NCI-H2029 (cell line): ENCODE results near the gene ZNF362.

Experiments used
- DNase-seq: peaks from one replicate; lab custom pipeline; 2025; lab: John Stamatoyannopoulos, UW

Gene ZNF362

DNA sequence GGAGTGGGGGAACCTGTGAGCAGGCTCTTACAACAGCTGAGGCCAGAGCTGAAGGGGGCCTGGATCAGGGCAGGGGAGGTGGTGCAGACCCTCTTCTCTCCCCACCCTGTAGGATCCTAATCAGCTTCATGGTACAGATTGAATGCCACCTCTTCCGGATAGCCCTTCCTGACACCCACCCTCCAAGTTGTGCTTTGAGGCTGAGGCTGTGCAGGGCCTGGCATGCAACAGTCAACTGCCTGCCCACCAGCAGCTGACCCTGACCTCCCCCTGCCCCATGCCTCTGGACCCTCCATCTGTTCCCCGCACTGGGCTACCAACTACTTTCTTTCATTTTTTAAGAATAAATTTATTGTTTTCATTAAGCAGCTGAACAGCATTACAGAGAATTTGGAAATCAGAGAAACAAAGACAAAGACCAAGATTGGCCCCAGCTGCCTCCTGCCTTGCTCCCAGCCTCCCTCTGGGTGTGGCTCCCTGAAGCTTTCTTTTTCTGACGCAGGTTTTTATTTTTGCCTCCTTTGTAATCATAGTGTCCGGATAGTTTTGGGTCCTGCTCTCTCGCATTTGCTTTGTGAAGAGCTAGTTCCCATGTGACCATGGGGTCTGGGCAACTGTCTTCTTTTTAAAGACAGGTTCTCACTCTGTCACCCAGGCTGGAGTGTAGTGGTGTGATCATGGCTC is 12.8 kb downstream of the ZNF362 start:
- DNase-seq: no peak

DNA sequence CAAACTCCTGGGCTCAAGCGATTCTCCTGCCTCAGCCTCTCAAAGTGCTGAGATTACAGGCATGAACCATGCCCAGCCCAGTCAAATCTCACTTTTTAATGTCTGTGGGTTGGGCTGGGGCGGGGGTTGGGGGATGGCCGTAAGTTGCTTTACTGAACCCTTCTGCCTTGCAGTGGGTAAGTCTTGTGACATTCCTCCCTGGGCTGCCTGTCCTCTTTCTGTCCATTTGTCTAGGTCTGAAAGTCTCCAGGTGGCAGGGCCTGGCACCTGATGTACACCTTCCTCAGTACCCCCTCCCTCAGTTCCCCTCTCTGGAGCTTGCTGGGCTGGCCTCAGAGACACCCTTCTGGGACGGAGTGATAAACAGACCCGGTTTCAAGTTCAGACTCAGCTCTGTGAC is 13.3 kb downstream of the ZNF362 start:
- no peak for DNase-seq

DNA sequence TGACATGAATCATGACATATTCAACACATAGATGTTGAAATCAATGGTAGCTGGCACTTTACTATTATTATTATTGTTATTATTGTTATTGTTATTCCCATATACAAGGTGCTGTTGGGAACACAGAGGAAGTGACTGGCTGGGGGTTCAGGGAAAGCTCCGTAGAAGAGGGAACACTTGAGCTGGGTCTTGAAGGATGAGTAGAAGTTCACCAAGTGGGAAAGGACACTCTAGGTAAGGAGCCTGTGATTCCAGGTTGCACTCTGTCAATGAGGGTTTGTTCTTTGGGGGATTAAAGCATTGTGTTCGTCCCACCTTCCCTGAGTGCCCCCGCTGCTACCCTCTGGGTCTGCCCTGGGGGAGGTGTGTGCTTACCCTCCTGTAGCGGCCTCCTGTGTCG is 14.1 kb downstream of the ZNF362 start:
- DNase-seq: no peak

DNA sequence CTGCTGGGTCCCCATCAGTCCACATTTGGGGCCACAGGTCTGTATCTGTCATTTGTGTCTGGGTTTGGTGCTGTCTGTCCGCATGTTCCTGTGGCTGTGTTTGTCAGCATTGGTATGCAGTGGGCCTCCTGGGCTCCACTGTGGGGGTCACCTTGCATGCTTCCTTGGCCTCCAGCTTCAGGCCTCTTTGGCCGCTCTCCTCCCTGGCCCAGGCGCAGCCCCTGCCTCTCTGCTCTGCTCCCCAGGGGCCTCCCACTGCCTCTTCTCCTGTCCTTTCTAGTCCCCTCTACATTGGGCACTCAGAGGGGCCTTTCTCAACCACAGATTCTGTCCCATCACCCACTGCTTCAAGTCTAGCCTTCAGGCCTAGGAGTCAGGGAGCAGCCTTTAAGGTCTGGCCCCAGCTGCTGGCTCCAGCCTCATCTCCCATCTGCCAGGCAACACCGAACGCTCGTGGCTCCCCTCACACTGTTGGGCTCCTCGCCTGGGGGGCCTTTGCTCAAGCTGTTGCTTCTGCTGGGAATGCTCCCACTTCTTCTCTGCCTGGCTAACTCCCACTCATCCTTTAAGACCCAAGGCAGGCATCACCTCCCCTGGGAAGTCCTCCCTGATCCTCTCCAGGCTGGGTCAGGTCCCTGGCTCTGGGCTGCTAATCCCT is 14.6 kb downstream of the ZNF362 start:
- DNase-seq: no peak

DNA sequence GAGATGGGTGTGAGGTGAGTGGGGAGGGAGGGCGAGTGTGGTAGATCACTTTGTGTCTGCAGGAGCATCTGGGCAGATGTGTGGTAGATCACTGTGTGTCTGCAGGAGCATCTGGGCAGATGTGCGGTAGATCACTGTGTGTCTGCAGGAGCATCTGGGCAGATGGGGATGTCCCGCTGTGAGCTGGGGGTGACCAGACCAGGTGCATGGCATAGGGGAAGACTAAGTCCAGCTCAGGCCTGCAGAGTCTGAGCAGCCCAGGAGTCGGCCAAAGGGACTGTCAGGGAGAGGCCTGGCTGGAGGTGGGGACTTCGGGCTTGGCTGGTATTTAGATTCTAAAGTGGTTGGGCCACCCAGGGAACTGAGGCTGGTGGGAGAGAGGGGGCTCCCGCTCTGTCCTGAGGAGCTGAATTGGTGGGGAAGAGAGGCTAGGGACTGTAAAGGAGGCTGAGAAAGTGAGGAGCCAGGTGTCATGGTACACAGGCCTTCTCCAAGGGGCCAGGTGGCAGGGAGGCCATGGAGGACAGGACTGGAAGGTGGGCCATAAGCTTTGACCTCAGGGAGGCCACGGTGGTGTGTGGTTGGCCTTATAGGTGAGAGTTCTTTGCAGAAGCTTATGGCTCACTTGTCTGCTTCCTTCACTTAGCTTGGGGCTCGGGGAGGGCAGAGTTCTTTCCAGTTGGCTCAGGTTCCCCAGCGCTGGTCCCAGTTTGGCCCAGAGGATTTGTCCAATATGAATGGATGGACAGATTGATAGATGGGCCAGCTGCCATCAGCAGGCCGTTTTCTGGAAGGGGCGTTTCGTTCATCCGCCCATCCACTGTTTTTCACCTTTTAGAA is 15.6 kb downstream of the ZNF362 start:
- no peak for DNase-seq

DNA sequence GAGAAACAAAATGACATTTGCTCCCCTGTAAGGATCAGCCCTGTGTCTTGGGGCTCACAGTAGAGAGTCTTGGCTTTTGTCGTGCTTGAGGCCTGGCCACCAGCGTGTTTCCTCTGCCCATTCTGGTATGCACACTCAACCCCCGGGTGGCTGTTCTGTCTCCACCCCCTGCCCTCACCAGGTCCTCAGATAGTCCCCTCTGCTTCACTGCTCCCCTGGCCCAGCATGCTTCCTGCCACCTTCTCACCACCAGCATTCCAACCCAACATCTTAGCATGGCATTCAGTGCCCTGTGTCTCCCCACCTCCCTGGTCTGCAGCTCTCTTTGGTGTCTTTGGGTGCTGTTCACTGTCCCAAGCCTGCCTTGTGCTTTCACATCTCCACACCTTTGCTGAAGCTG is 16.2 kb downstream of the ZNF362 start:
- DNase-seq: no peak

DNA sequence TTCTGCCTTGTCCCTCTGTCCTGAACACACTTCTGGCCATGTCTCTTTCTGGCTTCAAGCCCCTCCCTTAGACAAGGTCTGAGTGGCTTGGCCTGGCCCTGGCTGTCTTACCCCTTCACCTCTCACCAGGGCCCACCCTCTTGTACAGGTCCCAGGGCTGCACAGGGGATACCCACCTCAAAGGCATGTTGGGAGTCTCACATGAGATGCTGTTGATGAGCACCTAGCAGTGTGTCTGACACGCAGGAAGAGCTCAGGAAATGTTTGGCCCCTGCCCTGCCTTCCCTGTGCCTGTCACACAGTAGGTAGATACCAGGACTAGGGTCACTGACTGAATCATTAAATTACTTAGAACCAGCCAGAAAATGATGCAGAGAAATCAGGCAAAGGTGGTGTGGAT is 16.6 kb downstream of the ZNF362 start:
- no peak for DNase-seq

DNA sequence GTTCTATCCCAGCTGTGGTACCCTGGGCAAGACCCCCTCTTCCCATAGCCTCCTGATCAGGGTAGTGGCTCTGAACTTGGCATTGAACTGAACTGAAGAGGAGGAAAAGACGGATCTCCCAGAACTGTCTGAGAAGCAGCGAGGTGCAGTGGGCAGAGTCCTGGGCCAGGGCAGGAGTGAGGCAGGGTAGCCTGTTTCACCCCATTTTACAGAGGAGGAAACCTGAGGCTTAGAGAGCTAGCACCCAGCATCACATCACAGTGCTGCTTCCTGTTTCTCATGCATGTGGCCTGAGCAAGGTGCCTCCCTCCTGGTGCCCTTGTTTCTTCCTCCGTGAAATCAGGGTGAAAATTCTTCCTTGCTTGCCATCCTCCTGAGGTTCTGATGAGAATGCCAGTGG is 17.1 kb downstream of the ZNF362 start:
- no peak for DNase-seq

DNA sequence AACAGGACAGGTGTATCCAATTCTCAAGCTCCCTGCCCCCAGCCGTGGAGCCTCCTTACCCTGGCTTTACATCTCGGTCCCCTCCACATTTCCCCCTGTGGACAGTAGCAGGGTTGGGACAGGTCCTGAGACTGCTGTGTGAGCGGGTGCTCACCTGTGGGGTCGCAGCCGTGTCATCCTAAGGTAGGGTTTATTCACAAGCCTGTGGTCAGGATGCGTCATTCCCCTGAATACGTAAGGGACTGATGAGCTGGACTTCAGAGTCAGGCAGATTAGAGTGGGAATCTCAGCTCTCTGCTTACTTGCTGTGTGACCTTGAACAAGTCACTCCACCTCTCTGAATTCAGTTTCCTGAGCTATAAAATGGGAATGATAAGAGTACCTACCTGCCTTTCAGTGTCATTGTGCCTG is 17.7 kb downstream of the ZNF362 start:
- DNase-seq: no peak

DNA sequence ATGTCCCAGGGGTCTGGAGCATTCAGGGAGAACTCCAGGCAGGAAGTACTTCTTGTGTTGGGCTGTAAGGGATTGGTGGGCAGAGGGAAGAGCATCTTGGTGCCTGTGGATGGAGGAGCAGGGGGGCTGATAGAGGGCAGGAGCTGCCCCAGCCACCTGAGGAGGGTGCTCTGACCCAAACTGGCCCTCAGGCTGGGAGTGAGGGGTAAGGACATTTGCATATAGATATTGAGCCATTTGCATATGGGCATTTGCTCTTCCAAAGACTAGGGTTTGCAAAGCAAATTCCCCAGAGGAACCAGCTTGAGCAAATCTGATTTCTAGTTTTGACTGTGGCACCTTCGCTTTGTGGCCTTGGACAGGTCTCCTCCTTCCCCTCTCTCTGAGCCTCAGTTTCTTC is 18.2 kb downstream of the ZNF362 start:
- no peak for DNase-seq

DNA sequence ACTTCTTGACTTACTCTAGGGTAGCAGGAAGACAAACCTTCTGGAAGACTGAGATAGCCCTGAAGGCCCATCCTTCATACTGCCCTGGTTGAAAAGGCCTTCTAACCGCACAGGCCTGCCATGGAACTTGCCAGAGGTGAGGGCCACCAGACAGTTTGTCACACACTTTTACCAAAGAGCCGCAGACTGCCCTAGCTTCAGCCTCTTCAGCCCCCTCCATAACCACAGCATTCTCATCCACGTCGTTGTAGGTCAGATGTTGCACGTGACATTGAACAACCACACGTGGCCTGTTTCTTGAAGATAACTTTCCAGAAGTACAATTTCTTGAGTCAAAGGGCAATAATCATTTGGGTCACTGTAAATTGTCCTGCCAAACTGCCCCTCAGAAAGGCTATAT is 18.9 kb downstream of the ZNF362 start:
- DNase-seq: no peak

DNA sequence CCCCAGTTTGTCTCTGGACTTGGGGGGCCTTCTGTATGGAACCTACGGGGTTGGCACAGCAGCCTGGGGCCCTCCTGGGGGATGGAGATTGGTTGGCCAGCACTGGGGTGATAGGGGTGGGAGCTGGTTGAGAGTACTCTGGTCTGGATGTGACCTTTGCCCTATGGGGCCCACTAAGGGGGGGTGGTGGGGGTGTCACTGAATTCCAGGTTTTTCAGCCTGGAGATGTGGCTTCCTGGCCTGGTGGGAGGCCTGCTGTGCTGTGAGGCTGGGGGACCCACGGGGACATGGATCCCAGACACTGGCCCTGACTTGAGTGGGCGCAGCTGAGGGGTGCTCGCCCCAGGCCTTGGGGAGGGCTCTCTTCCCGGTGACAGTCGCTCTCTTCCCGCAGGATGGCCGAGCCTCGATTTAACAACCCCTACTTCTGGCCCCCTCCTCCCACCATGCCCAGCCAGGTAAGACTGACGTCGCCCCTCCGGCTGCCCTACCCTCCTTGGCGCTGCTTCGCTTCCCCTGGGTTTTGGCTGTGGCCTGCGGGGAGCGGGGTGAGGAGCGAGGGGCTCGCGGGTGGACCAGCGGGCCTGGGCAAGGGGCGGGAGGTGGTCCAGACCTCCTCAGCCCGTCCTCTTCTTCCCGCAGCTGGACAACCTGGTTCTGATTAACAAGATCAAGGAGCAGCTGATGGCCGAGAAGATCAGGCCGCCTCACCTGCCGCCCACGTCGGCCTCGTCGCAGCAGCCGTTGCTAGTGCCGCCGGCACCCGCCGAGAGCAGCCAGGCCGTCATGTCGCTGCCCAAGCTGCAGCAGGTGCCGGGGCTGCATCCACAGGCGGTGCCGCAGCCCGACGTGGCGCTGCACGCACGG is 19.6 kb downstream of the ZNF362 start:
- DNase-seq: no peak

DNA sequence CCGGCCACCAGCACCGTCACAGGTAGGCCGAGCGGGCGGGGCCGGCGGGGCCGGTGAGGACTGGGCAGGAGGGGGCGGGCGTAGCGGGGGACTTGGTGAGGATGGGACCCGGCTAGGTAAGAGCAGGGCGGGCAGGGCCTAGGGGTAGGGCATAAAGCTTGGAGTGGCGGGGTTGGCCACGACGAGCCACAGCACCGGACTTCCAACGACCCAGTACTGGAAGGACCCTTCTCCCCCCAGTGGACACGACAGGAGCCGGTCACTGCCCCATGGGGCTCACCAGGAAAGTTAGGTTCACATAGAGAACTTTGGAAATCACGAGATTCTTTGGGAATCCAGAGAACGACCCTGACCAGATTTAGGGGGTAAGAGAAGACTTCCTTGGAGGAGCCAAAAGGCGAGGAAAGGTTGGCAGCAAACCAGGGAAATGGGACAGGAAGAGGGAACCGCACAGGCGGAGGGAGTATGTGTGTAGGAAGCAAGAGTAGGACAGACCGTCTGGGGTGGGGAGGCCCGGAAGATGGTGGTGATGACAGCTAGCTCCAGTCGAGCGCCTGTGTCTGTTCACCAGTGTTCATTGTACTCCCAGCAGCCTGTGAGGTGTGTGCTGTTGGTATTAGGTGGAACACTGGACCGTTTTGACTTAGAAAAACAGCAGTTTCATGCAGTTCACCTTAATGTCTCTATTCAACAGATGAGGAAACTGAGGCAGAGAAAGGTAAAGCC is 20.4 kb downstream of the ZNF362 start:
- DNase-seq: no peak

DNA sequence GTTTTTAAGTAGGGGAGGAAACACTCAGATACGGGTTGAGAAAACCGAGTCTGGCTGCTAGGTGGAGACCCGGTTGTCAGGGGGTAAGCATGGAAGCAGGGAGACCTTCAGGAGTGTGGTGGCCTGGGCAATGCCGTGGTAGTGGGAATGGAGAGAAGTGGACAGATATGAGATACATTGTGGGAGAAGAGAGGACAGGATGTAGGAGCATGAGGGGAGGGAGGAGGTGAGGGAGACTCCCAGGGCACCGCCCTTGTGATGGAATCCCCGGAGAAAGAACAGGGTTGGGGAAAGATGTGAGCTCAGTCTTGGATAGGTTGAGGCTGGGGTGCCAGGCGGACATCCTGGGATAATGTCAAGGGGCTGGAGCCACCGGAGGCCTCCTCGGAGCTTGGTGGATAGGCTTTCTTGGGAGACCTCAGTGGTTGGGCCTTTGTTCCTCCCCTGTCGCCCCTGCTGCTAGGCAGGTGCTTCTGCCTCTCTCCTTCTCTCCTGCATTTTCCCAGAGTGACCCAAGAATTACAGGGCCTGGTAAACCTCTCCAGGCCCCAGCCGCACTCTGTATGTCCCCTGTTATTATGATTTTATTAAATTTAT is 21.3 kb downstream of the ZNF362 start:
- no peak for DNase-seq

DNA sequence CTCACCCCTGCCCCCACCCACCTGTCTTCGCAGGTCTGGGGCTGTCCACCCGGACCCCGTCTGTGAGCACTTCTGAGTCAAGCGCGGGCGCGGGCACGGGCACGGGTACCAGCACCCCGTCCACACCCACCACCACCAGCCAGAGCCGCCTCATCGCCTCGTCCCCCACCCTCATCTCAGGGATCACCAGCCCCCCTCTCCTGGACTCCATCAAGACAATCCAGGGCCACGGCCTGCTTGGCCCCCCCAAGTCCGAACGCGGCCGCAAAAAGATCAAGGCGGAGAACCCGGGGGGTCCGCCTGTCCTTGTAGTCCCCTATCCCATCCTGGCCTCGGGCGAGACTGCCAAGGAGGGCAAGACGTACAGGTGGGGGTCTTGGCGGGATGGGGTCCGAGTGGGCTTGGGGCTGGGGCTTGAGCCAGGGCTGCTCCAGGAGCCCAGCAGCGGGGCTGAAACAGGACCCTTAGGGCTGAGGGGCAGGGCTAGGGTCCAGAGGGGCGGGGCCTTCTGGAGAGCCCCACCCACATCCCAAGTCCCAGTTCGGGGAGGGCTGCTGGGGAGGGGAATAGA is 23.9 kb downstream of the ZNF362 start:
- DNase-seq: no peak

DNA sequence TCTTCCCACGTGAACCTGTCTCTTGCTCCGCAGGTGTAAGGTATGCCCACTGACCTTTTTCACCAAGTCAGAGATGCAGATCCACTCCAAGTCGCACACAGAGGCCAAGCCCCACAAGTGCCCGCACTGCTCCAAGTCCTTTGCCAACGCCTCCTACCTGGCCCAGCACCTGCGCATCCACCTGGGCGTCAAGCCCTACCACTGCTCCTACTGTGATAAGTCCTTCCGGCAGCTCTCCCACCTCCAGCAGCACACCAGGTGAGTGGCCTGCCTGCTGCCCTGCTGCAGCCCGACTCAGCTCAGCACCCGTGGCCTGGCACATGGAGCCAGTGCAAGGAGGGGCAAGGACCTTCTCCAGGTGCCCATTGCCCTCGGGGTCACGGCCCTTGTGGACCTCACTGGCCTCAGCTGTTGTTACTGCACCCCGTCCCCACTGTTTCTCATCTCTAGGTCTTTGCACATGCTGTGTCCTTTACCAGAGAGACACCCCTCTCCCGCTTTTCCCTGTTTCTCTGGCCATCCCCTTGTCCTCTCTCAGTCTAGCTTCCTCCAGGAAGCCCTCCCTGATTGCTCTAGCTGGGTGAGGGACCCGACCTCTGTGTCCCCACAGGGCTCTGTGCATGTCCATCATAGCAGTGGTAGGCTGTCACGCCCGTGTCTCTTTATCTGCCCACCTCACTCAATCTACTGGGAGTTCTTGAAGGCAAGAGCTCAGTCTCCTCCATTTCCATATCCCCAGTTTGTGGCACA is 25.4 kb downstream of the ZNF362 start:
- DNase-seq: no peak

DNA sequence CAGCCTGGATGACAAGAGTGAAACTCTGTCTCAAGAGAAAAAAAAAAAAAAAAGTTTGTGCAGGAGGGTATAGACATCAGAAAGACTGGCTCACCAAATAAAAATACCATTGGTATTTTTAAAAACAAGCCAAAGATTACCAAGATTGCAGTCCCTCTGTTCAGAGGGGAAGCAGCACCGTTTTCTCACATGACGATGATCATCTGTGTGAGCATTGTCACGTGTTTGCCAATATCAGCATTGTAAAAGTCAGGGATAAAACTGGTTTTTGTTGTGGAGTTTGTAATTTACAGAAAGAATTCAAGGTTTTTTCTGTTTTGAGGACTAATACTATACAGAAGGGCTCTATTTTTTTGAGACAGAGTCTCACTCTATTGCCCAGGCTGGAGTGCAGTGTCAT is 26.5 kb downstream of the ZNF362 start:
- DNase-seq: no peak

DNA sequence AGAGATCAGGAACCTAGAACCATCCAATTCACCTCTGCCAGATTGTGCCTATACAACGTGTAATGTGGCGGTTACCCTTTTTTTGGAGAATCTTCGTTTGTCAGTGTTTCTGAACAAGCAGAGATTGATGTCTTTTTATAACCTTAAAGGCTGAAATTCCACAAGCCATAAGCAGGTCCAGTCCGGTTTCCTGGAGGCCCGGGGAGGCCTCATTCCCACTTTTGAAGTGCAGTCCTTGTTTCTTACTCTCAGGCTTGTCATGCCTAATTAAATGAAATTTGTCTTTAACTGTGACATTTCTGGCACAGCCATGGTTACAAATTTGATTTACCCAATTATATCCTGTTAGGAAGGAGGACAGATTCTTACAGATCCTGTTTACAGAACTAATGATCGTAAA is 27.8 kb downstream of the ZNF362 start:
- DNase-seq: no peak

DNA sequence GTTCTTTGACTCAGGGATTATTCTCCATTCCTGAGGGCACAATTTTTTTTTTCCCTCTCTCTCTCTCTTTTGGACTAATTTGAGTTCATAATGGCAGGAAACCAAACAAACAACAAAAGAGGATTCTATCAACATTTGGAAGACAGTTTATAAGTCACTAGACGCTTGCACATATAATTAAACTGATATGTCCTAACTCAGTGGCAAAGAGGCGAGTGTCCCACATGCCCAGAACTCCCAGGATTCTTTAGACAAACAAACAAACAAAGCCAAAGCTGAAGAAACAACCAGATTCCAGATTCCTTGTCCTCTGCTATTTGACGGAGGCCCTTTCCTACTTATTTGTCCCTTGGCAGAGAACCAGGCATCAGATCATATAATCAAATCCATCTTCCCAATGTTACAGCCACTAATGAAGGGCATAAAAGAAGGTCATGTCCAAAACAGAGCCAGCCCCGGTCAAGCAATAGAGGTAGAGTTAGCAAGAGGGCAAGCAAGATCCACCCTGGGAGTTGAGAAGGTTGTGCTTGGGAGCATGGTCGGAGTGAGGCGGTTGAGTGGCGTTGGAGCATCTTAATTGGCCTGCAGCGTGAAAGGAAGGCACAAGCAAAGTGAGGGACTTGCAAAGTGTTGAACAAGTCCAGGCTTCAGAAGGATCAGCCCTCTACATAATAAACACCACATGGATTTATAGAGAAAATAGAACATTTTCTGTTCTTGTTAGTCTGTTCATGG is 30.3 kb downstream of the ZNF362 start:
- no peak for DNase-seq
